ENCODE results near the gene MCC.

MCC gene

GRCh38 chr5:113281194-113281593, 207.1 kb downstream of the MCC start:
- no peak overlapping the region for H3K4me3 ChIP-seq (replicated peaks in 1 of 2; ENCODE audit: low read depth in 2 of 2, low read length in 2 of 2)
- TF ChIP-seq, protein P1, sequence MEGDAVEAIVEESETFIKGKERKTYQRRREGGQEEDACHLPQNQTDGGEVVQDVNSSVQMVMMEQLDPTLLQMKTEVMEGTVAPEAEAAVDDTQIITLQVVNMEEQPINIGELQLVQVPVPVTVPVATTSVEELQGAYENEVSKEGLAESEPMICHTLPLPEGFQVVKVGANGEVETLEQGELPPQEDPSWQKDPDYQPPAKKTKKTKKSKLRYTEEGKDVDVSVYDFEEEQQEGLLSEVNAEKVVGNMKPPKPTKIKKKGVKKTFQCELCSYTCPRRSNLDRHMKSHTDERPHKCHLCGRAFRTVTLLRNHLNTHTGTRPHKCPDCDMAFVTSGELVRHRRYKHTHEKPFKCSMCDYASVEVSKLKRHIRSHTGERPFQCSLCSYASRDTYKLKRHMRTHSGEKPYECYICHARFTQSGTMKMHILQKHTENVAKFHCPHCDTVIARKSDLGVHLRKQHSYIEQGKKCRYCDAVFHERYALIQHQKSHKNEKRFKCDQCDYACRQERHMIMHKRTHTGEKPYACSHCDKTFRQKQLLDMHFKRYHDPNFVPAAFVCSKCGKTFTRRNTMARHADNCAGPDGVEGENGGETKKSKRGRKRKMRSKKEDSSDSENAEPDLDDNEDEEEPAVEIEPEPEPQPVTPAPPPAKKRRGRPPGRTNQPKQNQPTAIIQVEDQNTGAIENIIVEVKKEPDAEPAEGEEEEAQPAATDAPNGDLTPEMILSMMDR (IDR thresholded peaks at IDR 0.05; ENCODE audit: low read depth, low read length), result no peak
- no peak for DNase-seq (ENCODE audit: low read depth in 2 of 2)

DNA sequence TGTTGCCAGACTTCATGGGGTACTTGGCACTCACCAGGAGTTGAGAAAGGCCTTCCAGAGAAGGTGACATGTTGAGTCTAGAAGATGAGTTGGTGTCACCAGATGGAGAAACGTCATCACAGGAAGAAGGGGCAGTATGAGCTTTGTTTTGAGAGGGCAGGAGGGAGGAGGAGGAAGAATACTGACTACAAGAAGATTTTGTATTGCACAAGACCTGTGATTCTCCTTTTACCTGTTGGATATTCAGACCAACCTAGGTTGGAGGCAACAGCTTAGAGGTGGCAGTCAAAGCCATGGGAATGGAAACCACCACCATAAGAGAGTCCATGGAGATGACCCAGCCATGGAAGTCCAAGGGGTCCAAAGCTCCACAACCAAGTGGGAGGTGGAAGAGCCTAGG, 207.7 kb downstream of the MCC start:
- TF ChIP-seq, protein P1 (IDR thresholded peaks at IDR 0.05; ENCODE audit: low read depth, low read length), result no peak
- no peak overlapping the region for H3K4me3 ChIP-seq (replicated peaks in 1 of 2; ENCODE audit: low read depth in 2 of 2, low read length in 2 of 2)
- no peak for DNase-seq (ENCODE audit: low read depth in 2 of 2)

GRCh38 chr5:113278976-113279375, 209.3 kb downstream of the MCC start:
- TF ChIP-seq, protein P1 (IDR thresholded peaks at IDR 0.05; ENCODE audit: low read depth, low read length), result no peak
- no peak overlapping the region for H3K4me3 ChIP-seq (replicated peaks in 1 of 2; ENCODE audit: low read depth in 2 of 2, low read length in 2 of 2)
- DNase-seq (ENCODE audit: low read depth in 2 of 2), result peak in 1 of 2 donors; percentile 38

- no peak for DNase-seq (ENCODE audit: low read depth in 2 of 2)
- H3K4me3 ChIP-seq (replicated peaks in 1 of 2; ENCODE audit: low read depth in 2 of 2, low read length in 2 of 2), result no peak overlapping the region
- TF ChIP-seq, protein P1 (IDR thresholded peaks at IDR 0.05; ENCODE audit: low read depth, low read length), result no peak
These were observed 211.8 kb downstream of the MCC start for GRCh38 chr5:113276493-113276892.

GRCh38 chr5:113276001-113276400, 212.3 kb downstream of the MCC start:
- TF ChIP-seq, protein P1 (IDR thresholded peaks at IDR 0.05; ENCODE audit: low read depth, low read length), result no peak
- no peak for DNase-seq (ENCODE audit: low read depth in 2 of 2)
- no peak overlapping the region for H3K4me3 ChIP-seq (replicated peaks in 1 of 2; ENCODE audit: low read depth in 2 of 2, low read length in 2 of 2)

GRCh38 chr5:113274836-113275414, 213.3 kb downstream of the MCC start:
- no peak for DNase-seq (ENCODE audit: low read depth in 2 of 2)
- H3K4me3 ChIP-seq (replicated peaks in 1 of 2; ENCODE audit: low read depth in 2 of 2, low read length in 2 of 2), result no peak overlapping the region
- TF ChIP-seq, protein P1 (IDR thresholded peaks at IDR 0.05; ENCODE audit: low read depth, low read length), result no peak

- TF ChIP-seq, protein P1 (IDR thresholded peaks at IDR 0.05; ENCODE audit: low read depth, low read length), result no peak
- H3K4me3 ChIP-seq (replicated peaks in 1 of 2; ENCODE audit: low read depth in 2 of 2, low read length in 2 of 2), result no peak overlapping the region
- DNase-seq (ENCODE audit: low read depth in 2 of 2), result no peak
These were observed 214.3 kb downstream of the MCC start for GRCh38 chr5:113273948-113274347.

Measured in cardiac fibroblast (primary cell).